ENCODE measurements around the gene RNF25. TPM values are rescaled to one million over a fixed set of nuclear protein-coding genes. Genes with fewer than 3 reads are reported as not detected.

The RNF25 gene
- 10 to 100 TPM in 2 of 4 donors, 1 to 10 TPM in 2; 5.6 to 33.8 (median 11.5) TPM for total RNA-seq

- Histone ChIP-seq H3K36me3 (no peaks in the 10 kb centered on the region), H3K9me3 (no peaks in the 10 kb centered on the region), H3K4me1 (peaks cover 0 to 8% of the 10 kb centered on the region in 2 donors), H3K4me3 (peak within 1 kb of the TSS; percentile 80 to 96), H3K27me3 (no peaks in the 10 kb centered on the region), H3K27ac (peak within 1 kb of the TSS; percentile 60 to 84)
- intact Hi-C loops (cut with DNase I; ENCODE audit: low total_unique reads), result no loop called here
- TF ChIP-seq POLR2A (IDR thresholded peaks at IDR 0.05) (peak; percentile 13 to 59), CTCF (IDR thresholded peaks at IDR 0.05) (no peak)
- DNase-seq, result peak; percentile 82 to 85
These were observed at the start of gene RNF25, which contains the start of gene STK36 for GRCh38 chr2:218671654-218672566. Gene RNF25 (minus strand): TSS chr2:218672002. CDS start chr2:218671970, 32 bp downstream. Gene STK36 (plus strand): TSS chr2:218672086. CDS start chr2:218672830, 744 bp downstream.

- no peak for DNase-seq
- no peaks in the 10 kb centered on the region for H3K4me1 ChIP-seq
- no peaks in the 10 kb centered on the region for H3K9me3 ChIP-seq
- no peak overlapping the region for H3K27ac ChIP-seq
- H3K27me3 ChIP-seq, result no peaks in the 10 kb centered on the region
- TF ChIP-seq CTCF (IDR thresholded peaks at IDR 0.05) (no peak), POLR2A (IDR thresholded peaks at IDR 0.05) (no peak)
- H3K36me3 ChIP-seq, result no peaks in the 10 kb centered on the region
- intact Hi-C loops (cut with DNase I; ENCODE audit: low total_unique reads), result no loop called here
- H3K4me3 ChIP-seq, result no peak overlapping the region
These were observed 49.7 kb upstream of the RNF25 start for GRCh38 chr2:218721488-218721887.

- Histone ChIP-seq H3K4me3 (no peak overlapping the region), H3K27me3 (no peaks in the 10 kb centered on the region), H3K36me3 (no peaks in the 10 kb centered on the region), H3K27ac (no peak overlapping the region), H3K4me1 (no peaks in the 10 kb centered on the region), H3K9me3 (no peaks in the 10 kb centered on the region)
- TF ChIP-seq POLR2A (IDR thresholded peaks at IDR 0.05), result no peak
- TF ChIP-seq CTCF (IDR thresholded peaks at IDR 0.05), result no peak
- no peak for DNase-seq
- intact Hi-C loops (cut with DNase I; ENCODE audit: low total_unique reads), result no loop called here
These were observed 48.5 kb upstream of the RNF25 start for GRCh38 chr2:218720048-218721041.

GRCh38 chr2:218719457-218719856 lies 47.7 kb upstream of the RNF25 start:
- DNase-seq, result no peak
- no peaks in the 10 kb centered on the region for H3K27me3 ChIP-seq
- H3K9me3 ChIP-seq, result no peaks in the 10 kb centered on the region
- H3K4me3 ChIP-seq, result no peak overlapping the region
- H3K4me1 ChIP-seq, result no peaks in the 10 kb centered on the region
- TF ChIP-seq CTCF (IDR thresholded peaks at IDR 0.05) (no peak), POLR2A (IDR thresholded peaks at IDR 0.05) (no peak)
- no peak overlapping the region for H3K27ac ChIP-seq
- no peaks in the 10 kb centered on the region for H3K36me3 ChIP-seq
- intact Hi-C loops (cut with DNase I; ENCODE audit: low total_unique reads), result no loop called here

Data from uterus (tissue), 4 donors.